HG02885 (cell line): ENCODE data around the gene PLCG2.

Experiments used
- ATAC-seq: cut with Tn5 transposase; IDR thresholded peaks from one replicate; pipeline ENCODE4 v1.9.1; 2021; ENCODE audit warnings: mild to moderate bottlenecking; ENCODE audit not compliant: unreplicated experiment, poor library complexity

PLCG2 gene

DNA sequence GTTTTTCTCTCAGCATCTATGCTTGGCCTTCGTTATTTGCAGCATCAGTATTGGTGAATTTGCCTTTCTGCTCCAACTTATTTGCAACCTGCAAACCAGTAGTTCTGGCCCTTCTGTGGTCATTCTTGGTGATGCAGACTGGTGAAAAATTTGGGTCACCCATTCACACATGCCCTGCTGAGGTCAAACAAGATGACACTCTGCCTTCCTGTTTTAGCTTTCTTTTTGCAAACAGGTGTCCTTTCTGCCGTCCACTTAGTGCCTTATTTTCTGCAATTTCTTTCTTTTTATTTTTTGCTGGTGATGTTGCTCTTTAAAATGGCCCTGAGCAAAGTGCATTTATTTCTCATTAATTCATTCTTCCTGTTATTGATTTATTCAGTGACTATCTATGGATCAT, 31.3 kb downstream of the PLCG2 start:
- no peak for ATAC-seq

DNA sequence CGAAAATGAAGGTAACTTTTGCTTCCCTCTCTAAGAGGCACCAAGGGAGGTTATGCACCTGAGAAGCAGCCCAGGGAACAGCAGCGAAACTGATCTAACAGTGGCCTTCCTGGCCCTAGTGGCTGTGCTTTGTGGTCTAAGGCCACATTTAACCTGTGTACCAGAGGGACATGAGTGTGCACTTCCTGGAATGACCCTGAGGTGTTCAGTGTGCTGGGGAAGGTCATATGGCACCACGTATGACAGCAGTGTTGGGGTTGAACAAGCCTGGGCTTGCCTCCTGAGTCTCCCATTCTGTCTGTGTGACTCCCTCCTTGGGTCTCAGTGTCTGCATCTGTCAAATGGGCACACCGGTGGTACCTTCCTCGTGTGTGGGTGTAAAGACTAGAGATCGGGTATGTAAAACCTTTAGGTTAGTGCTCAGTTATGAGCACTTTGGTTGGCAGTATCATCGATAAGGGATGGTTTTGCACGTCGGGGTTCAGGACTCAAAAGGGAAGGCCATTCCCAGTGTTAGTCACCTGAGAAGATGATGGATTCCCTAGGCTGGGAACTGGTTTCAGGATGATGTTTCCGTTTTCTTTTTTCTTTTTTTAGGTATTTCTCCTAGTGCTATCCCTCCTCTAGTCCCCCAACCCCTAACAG, 31.9 kb downstream of the PLCG2 start:
- ATAC-seq: peak; percentile 29

DNA sequence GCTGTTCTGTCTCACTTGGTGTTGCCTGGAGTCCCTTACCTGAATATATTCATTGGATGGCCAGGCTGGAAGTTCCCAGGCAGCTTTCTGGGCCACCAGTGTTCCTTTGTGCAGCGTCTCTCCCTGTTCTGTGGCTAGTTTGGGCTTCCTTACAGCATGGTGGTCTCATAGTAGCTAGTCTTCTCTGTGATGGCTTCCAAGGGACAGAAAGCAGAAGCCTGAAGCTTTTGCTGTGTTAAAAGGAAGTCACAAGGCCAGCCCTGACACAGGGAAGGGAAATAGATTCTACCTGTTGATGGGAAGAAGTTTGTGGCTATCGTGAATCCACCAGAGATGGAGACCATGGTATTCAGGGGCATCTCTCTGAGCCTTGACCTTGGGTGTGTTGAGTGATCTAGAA, 34.6 kb downstream of the PLCG2 start:
- no peak for ATAC-seq

DNA sequence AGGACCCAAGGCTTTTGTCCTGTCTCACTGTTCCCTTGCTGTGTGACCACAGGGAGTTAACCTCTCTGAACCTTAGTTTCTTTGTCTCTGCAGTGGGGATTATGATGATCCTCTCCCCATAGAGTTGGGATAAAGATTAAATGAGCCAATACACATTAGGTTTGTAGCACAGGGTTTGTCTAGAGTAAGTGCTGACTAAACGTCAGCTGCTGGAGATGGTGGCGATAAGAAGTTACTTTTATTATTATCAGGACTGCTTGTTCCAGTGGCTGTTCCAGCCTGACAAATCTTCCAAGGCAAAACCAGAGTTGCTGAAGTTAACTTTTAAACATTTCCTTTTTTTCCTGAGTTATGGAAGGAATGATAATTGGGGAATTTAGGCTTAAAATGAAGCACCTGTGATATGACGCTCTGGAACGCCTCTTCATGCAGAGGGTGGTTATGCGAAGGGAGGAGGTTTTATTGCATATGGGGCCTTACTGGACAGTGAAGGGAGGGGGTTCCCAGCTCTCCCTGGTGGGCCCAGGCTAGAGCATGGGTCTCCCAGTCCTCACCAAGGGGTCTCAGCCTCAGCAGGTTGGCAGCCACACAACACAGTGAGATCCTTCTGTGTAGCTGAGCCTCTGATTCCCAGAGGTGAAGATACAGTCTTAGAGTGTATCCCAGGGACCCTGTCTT, 35.8 kb downstream of the PLCG2 start:
- no peak for ATAC-seq

DNA sequence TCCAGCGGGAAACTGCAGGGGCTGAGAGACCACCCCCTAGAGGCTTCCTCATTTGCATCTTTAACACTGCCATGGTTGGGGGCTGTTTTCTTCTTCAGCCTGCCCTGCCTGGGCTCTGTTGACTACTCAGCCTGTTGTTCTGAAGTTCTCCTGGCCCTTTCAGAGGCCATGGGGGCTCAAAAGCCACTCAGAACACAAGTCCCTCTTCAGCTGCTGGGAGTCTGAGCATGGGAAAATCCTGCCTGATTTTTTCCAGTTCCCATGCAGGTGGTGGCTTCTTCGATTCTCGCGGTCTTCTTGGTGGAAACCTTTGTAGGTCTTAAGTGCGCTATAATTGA, 36.3 kb downstream of the PLCG2 start:
- no peak for ATAC-seq

DNA sequence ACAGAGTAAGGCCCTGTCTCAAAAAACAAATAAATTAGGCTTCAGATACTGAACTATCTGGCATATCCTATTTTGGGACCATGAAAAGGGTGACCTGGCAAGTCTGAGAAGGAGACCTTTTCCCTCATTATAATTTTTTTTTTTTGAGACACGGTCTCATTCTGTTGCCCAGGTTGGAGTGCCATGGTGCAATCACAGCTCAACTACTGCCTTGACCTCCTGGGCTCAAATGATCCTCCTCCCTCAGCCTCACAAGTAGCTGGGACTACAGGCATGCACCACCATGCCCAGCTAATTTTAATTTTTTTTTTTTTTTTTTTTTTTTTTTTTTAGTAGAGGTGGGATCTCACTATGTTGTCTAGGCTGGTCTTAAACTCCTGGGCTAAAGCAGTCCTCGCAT, 37.3 kb downstream of the PLCG2 start:
- ATAC-seq: no peak

DNA sequence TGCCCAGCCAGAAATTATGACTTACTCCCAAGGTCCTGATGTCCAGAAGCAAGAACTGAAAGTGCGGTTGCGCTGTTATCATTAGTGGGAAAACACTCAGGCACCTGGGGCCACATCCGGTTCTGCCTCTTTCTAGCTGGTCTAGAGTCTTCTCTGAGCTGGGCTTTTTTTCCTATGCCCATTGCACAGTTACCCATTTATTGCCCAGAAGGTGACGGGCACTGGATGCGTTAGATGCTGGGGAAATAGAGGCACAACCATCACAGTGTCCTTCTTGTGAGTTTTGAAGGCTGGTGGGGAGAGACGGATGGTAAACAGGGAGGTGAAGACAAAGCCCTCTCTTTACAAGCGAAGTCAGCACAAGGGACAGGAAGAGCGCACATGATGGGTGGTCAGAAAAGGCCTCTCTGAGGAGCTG, 37.7 kb downstream of the PLCG2 start:
- no peak for ATAC-seq

DNA sequence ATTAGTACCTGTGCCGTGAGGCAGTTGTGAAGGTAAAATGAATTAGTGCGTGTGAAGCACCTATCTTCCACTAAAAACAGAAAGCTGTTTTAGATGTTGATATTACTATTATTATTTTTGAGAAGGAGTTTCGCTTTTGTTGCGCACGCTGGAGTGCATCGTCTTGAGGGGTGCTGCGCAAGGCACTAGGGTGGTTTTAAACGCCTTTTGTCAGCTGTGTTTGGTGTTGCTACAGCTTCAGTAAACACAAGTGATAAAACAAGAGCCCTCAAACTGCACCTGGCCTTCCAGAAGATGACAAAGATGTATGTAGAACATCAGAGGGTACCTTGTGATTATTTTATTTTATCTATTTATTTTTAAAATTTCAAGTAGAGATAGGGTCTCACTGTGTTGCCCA, 38.2 kb downstream of the PLCG2 start:
- no peak for ATAC-seq

DNA sequence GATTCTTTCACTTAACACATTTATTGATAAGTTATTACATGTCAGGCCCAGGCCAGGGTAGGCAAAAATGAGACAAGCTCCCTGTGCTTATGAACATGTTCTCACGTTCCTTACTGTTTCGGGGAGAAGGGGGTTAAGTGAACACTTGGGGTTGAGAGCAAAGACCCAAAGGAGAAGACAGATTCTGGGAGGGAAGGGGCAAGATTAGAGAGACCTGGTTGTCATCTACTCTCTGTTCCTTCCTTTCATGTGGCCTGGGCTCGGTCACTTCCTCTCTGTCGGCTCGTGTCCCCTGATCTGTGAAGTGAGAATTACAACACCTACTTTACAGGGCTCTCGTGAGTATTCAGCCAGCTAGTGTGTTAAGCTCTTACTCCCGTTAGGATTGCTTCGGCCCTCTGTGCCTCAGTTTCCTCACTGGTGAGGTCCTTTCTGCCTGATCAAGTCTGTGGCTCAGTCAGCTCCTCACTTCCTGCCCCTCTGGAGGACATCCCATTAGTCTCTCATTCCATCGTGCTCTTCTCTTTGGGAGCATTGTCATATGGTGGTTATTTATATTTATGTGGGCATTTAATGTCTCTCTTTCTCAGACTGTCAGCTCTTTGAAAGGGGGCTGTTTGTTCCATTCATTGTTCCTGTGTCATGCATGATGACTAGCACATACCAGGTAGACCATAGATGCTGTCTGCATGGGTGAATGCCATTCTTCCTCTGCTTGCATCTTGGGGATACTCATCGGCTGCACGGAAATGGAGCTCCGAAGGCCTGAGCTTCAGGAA, 38.9 kb downstream of the PLCG2 start:
- peak; percentile 31 for ATAC-seq

DNA sequence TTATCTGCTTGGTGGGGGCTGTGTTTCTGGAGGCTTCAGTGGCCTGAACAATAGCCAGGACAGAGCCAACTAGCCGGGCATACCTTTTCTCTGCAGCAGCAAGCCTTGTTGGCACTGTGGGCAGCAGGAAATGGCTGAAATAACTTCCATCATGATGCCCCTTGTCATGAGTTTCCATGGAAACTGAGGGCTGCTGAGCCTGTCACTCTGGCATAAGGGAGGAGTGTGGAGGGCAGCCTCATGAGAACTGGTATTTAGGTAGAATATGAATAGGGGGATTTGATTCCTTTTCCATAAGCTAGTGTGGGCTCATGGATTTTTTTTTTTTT, 39.4 kb downstream of the PLCG2 start:
- ATAC-seq: no peak

DNA sequence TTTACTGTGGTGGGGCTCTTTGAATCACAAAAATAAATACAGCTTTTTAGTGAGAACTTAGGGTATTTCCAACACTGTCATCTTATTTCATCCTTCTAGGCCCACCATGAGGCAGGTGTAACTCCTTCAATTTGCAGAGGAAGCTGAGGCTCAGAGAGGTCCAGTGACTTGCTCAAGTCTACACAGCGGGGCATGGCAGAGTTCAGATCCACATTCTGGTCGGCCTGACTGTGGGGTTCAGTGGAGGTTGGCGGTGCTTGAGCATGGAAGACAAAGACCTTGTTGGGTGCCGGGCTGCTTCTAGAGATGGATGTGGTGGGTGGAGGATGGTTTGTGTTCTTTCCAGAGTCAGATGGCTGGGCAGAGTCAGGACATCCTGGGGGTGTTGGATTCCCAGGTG, 39.8 kb downstream of the PLCG2 start:
- no peak for ATAC-seq

DNA sequence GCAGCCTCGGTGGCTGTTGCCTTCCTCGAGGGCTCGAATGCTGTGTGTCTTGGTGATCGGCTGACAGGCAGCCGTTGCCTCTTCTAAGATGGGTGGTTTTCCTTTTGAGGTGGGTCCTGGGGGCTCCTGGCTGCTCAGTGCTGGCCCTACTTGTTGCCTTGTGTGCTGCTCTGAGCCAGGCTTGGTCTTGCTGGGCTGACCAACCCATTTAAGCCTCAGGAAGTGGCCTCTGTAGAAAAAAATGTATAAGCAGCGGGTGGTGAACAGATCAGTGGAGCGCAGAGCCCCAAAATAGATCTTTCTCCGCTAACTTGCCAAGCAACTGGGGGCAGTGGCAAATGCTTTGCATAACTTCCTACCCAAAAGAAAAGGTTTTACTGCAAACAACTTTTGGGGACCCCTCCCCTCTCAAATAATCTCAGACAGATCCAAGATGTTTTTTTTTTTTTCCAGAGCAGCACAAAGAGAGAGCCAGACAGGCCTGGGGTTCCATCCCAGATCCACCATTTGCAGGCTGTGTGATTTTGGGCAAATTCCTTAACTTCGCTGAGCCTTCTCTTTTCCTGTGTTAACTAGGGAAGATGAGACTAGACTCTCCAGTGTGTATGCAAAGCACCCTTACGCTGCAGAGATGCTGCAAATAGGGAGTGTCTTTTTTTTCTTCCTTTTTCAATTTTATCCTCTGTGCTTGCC, 42.5 kb downstream of the PLCG2 start:
- peak; percentile 52 for ATAC-seq

DNA sequence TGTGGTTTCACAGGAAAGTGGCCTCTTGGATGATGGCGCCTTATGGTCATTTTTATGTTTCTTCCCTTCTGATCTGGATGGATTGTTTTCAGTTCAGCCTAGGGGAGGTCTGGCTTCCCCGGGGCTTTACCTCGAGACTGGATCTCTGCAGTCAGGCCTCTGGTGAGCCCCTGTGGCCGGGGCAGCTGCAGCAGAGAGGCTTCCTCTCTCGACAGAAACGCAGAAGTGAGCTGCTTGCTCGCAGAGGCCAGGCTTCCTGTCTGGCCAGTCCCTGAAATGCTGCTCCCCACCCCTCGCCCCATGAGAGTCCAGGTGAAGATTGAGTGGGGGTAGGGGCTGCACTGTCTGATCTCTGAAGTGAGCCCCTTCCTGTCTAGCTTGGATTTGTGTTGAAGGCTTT, 44.0 kb downstream of the PLCG2 start:
- ATAC-seq: peak; percentile 55

DNA sequence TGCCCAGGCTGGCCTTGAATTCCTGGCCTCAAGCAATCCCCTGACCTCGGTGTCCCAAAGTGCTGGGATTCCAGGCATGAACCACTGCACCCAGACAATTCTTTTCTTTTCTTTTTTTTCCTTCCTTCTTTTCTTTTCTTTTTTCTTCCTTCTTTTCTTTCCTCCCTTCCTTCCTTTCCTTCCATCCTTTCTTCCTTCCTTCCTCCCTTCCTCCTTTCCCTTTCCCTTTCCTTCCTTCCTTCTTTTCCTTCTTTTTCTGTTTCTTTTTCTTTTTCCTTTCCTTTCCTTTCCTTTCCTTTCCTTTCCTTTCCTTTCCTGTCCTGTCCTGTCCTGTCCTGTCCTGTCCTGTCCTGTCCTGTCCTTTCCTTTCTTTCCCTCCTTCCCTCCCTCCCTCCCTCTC, 44.6 kb downstream of the PLCG2 start:
- ATAC-seq: no peak

DNA sequence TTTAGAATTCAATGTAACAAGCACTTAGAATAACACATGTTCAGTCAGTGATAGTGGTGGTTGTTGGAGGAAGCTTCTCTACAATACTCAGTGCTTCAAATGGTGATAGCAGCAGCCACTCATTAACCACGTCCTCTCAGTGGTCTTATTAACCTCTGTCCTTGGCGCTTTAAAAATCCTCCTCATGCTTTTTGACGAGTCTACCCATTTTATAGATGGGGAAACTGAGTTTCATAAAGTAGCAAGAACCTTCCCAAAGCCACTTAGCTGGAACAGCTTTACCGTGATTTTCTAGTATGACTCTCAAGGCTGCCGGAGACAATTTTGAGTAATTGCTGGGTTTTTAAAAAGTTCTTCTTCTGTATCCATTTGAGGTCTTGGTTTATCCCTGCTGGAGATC, 47.4 kb downstream of the PLCG2 start:
- ATAC-seq: no peak

DNA sequence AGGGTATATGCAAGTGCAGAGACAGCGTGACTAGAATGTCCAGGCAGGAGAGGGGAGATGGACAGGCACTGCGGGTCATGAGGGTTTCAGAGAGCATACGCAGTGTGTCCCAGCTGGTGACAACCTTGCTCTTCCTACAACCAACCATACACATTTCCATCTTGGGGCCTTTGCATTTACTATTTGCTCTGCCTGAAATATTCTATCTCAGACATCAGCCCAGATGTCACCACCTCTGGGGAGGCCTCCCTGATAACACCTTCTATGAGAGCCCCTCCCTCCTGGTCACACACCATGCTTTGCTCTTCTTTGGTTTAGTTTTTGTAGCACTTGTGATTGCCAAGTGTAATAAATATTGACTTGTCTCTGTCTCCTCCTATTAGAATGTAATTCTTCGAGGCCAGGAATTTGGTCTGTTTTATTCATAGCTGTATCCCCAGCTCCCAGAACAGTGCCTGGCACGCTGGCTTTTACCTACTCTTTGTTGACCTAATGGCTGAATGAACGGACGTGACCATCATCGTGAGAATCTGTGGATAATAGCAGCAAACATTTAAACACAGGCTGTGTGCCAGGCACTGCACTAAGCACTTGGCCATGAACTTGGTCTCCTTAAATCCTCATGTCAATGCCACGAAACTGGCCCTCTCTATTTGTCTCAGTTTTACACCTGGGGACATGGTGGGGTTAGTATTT, 51.9 kb downstream of the PLCG2 start:
- ATAC-seq: no peak

DNA sequence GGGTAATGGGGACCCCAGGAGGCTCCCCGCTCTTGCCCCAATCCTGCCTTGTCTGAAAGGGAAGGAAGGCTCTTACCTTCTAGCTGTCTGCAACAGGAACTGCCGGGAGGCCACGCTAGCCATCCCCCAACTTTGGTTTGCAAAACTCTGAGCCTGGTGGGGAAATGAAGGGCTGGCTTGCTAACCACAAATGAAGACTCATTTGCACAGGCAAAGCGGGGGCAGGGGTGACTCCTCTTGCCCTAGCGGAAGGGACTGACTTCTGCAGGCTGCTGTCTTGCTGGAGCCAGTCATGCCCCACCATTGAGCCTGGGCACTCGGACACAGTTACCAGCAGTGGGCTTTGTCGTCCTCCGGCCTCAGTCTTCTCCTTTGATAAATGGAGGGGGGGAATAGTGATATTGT, 52.6 kb downstream of the PLCG2 start:
- ATAC-seq: peak; percentile 68

DNA sequence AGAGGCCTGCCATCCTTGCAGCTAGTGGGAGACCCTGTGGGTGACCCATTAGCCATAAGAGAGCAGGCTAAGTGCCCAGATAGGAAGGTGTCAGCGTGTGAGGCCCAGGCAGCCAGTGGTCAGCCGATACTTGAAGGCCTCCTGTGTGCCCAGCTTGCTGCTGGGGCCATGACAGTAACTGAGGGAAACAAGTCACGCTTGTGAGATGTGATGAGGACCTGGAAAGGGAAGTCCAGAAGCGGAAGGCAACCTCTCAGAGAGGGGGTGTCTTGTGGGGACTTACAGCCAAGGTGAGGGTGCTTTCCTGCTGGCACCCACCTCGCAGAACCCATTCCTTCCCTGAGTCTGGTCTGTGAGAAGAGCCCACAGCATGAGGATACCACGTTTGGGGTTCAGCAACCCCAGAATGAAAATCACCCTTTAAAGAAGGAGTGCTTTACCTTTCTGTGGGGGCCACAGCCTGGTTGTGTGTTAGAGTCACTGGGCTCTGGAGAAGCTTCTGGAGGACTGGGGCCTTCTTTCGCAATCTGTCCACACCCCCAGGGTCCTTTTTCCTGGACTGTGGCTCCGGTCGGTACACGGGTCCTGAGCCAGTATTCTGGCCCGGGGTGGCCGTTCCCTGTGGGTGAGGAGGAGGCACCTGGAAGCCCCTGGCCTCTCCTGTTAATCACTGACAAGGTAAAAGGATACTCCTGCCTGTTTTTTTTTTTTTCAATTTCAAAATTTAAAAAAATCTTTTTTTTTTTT, 53.9 kb downstream of the PLCG2 start:
- ATAC-seq: no peak

DNA sequence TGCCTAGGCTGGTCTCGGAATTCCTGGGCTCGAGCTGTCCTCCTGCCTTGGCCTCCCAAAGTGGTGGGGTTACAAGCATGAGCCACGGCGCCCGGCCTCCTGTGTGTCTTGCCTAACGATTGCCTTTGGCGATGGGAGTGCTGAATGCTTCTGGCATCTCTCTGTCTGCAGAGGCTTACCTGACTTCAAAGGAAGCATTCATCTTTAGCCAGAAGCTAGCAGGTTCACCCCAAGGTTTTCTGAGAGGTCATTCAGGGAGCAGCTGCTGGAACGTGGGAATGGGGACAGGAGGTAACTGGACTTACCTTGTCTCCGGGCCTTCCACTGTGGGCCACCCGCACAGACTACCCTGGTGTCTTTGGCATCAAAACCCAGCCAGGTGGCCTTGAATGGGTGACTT, 54.7 kb downstream of the PLCG2 start:
- no peak for ATAC-seq

DNA sequence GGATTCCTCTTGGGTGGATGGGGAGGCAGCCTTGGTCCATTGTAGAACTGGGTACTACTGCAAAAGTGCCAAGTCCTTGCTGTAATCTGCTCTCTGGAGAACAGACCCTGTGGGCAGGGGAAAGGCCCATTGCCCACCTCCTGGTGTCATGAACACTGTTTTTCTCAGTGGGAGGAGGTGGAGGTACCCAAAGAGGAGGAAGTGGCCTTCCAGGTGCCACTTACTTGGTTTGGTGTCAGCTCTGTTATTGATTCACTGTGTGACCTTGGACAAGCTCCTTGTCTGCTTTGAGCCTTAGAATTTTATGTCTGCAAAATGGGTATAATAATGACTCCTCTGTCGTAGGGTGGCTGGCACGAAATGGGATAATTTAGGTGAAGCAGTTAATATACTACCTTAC, 55.8 kb downstream of the PLCG2 start:
- no peak for ATAC-seq
